ENCODE results near the gene OSGIN1.
A peak's percentile ranks its signal among the peaks of the same experiment; 100 is the strongest.
"Not testable (repeated sequence)": the region's sequence is repeated elsewhere in the genome, so short reads cannot be mapped to it uniquely, and the experiment has no call there.

Gene OSGIN1

DNA sequence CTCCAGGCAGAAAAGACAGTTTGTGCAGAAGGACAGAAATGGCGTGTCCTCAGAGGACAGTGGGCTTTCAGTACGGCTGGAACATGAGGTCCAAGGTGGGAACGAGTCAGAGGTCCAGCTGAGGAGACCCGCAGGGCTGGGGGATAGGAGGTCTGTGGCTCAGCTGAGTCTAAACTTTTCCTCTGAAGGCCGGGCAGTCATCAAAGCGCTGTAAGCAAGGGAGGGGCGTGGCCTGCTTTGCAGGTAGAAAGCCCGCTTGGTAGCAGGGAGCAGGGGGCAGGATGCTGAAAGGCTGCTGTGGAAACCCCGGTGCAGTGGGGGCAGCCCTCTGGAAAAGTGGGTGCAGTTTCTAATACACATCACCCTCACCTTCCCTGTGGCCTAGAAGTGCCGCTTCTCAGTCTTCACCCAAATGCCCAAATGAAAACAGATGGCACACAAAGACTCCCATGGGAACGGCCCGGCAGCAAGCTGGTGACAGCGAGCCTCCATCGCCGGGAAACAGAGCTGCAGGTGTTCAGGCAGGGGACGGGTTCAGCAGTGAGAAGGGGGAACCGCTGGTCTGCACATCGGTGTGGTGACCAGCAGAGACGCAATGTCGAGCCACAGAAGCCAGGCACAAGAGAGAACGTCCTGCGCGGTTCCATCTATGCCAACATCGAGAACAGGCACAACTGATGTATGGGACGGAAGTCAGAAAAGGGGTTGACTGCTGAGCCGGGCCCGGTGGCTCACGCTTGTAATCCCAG, 12.2 kb upstream of the OSGIN1 start:
- no peak for DNase-seq (ENCODE audit: low read depth in 2 of 2)

DNA sequence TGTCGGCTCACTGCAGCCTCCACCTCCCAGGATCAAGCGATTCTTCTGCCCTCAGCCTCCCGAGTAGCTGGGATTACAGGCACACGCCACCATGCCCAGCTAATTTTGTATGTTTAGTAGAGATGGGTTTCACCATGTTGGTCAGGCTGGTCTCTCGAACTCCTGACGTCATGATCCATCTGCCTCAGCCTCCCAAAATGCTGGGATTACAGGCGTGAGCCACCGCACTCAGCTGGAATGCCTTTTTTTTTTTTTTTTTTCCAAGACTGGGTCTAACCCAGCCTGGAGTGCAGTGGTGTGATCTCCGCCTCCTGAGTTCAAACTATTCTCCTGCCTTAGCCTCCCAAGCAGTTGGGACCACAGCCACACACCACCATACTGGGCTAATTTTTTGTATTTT, 11.5 kb upstream of the OSGIN1 start:
- not testable (repeated sequence) for DNase-seq (ENCODE audit: low read depth in 2 of 2)

DNA sequence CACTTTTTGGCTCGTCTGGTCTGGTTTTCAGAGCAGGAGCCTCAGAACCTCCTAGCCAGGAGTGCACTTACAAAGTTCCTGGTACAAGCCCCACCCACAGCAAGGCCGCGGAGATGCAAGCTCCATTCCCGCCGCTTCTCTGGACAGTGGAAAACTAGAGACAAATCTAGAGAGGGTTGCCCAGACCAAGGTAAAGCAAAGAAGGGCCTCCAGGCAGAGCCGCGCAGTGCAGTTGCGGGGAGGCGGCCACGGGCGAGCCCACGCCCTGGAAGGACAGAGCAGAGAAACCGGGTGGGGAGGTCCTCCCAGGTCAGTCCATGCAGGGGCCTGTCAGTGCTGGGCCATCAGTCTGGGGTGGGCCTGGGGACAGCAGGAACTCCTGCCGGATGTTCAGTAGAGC, 11.0 kb upstream of the OSGIN1 start:
- no peak for DNase-seq (ENCODE audit: low read depth in 2 of 2)

DNA sequence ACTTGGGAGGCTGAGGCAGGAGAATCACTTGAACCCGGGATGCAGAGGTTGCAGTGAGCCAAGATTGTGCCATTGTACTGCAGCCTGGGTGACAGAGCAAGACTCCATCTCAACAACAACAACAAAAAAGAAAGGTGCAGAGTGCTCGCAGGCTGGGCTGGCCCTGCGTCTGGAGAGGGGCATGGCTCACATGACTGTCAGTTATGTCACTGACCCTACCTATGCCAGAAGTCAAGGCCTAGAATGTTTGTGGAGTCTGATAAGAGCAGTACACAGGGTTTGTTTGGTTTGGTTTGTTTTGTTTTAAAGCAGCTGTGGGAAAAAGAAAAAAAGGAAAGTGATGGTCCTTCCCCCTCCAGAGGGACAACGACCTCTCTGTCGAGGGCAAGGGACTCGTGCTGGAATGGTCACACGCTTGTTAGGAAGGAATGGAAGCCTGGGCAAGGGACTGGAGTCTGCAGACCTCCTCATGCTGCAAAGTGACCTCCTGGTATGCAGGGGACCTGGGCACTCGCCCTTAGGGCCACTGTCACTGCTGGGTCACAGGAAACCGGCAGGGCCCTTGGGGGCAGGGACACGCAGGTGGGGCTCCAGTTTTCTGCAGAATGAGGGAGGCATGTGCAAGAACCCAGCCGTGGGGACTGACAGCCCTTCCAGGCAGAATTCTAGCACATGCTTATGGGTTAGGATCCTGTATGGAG, 10.1 kb upstream of the OSGIN1 start:
- DNase-seq (ENCODE audit: low read depth in 2 of 2): no peak

DNA sequence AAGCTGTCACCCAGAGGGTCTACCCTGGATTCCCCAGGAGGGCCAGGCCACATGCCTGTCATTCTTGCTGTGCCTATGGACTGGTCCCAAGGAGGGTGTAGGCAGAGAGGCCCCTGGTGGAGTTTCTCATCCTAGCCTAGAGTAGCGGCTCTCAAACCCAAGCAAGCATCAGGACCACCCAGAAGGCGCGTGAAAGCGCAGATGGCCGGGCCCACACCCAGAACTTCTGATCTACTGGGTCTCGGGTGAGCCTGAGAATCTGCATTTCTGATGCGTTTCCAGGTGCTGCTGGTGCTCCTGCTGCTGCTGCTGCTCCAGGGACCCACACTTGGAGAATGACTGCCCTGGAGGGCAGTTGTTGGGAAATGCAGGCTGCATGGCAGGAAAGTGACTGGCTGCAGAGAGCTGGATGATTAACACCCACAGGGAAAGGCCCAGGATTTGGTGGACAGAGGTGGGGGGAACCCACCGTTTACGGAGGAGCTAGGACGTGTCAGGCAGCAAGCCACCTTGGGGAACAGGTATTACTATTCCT, 9.5 kb upstream of the OSGIN1 start:
- DNase-seq (ENCODE audit: low read depth in 2 of 2): no peak

DNA sequence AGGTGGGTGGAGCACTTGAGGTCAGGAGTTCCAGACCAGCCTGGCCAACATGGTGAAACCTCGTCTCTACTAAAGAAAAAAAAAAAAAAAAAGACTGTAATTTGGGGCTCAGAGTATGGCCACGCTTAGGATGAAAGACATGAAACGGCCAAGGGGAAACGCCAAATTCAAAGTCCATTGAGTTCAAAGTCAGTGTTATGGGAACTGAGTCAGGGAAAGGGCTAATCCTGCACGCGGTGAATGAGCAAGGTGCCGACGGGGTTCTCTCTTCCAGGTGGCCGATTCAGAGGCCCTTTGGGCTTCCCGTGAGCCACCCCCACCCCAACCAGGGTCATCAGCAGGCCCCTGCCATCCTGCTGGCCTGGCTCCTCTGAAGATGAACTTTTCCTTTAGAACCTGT, 7.5 kb upstream of the OSGIN1 start:
- no peak for DNase-seq (ENCODE audit: low read depth in 2 of 2)

DNA sequence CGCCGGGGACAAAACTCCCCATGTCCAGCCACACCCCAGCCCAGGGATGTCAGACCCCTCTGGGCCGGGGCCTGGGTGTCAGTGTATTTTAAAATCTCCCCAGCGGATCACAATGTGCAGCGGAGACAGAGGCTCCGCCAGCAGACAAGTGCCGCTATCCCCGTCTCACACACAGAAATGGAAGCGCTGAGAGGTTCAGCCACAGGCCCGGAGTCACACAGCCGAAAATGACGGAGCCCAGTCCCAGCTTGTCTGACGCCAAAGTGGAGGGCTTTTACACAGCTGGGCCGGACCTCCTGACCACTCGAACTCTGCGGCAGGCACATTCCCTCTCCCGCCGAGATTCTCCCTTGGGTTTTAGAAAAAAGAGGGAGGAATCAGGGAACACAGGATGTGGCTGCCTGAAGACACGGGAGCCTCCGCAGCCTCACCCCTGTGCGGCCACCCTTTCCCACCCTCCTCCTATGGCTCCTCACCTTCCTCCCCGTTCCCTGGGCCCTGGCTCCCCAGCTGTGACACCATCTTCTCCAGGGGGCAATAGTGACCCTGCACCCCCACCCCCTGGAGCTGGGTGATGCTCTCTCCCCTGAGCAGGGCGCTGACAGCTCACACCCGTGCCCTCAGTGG, 6.8 kb upstream of the OSGIN1 start:
- DNase-seq (ENCODE audit: low read depth in 2 of 2): no peak

DNA sequence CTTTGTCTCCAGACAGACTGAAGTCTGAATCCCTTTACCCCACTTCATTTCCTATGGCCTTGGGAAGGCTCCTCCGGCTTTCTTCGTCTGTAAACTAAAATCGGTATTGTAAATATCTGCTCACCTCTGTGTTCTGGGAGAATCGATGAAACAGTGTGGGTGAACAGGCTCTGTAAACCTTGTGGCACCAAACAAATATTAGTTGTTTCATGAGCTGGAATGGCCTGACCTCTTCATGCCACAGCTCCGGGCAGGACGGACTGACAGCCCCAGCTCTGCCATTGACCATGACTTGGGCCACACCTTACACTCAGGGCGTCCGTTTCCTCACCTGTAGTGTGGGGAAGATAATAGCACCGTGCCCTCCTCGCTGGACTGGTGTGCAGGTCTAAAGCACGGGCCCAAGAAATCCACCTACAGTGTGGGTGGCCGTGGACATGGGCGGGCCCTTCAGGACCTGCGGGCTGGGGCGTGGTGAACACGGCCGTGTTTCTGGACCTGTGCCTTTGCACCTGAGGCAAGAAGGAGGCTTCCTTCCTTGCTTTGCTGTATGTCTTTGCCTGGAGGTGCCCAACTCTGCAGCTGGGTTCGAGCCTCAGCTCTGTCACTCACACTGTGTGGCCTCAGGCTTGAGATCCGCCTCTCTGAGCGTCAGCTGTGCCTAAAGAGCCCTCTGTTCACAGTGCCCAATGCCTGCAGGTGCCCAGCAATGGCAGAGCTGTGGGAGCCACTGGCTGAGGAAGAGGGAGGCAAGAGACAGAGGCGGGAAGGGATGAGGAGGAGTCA, 6.1 kb upstream of the OSGIN1 start:
- DNase-seq (ENCODE audit: low read depth in 2 of 2): no peak

DNA sequence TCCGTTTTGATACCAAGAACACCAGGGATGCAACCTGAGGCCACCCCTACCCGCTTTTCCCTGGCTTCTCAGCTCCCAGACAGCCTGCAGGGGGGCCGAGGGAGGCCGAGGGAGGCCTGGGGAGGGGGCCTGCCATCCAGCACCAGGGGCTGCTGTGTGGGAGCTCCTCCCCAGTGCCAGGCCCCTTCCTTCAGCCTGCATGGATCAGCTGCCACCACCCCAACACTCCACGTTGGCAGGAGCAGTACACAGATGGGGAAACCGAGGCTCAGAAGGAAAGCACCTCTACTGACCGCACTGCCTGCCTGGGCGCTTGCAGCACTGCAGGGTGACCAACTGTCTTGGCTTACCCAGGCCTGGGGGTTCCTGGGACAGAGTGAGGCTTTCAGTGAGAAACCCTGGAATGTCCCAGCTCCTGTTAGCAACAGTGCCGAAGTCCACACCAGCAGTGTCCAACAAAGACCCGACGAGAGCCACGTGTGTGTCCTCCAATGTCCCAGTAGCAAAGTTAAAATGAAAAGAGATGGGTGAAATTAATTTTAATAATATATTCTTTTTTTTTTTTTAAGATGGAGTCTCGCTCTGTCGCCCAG, 5.3 kb upstream of the OSGIN1 start:
- no peak for DNase-seq (ENCODE audit: low read depth in 2 of 2)

DNA sequence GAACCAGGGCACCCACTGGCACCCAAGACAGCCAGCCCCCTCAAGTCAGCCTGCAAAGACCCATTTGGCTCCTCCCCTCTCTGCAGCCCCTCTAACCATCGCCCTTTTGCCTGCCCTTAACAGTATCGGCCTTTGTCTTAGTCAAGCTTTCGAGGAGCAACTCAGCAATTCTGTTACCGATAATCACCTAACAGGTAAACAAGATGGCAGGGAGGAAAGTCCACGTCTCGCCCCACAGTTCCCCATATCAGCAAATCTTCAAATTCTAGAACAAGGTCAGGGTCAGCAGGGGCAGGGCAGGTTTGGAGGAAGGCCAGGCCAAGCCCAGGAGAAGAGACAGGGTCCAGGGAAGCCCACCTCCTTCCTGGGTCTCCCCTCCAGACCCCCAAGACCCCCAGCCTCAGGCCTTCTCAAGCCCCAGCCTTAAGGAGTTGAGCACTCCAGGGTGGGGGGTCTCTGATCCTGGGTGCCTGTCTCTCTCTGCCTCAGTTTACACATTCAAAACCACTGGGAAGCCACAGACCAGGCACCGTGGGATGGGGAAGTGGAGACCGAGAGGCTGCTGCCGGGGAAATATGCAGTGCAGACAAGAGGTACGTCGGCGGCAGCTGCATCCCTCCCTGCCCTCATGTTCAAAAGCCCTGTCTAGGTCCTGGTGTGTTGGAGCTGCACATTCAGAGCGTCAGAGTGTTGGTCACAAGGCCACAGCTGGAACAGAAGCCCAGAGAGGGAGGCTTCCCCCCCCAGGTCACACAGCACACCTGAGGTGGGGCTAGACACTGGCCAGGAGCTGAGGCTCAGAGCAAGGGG, 3.9 kb upstream of the OSGIN1 start:
- DNase-seq (ENCODE audit: low read depth in 2 of 2): no peak

DNA sequence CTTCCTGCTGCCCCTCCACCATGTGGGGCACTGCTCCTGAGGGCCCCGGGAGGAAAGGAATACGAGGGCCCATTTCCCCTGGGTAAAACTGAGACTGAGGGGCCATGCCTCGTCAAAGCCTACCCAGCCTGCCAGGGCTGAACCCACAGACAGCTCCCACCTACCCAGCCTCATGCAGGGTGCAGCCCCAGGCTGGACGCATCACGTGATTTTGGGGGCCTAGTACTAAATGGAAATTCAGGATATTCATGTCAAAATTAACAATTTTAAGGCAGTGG, 3.4 kb upstream of the OSGIN1 start:
- no peak for DNase-seq (ENCODE audit: low read depth in 2 of 2)

DNA sequence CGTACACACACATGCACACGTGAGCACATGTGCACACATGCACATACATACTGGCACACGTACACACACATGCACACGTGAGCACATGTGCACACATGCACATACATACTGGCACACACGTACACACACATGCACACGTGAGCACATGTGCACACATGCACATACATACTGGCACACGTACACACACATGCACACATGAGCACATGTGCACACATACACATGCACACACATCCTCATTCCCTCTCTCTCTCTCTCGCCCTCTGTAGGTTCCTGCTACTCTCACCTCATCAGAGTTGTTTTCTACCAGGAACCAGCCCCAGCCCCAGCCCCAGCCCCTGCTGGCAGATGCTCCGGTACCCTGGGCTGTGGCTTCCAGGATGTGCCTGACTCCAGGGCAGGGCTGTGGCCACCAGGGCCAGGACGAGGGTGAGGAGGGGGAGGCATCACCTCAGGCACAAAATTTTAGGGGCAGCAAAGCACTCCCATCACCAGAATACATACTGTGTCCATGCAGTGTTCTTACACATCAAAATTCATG, 2.1 kb upstream of the OSGIN1 start:
- not testable (repeated sequence) for DNase-seq (ENCODE audit: low read depth in 2 of 2)

DNA sequence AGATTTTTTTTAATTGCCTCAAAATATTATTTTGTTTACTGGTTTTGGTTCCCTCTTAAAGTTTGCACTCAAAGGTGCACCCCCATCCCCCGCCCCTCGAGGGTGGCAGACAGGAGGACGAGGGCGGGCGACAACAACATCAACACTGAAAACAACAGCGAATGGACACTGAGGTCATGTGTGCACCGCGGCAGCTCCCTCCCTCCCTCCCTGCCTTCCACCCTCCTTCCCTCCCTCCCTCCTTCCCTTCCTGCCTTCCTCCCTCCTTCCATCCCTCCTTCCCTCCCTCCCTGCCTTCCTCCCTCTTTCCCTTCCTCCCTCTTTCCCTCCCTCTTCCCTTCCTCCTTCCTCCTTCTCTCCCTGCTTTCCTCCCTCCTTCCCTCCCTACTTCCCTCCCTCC, 1.5 kb upstream of the OSGIN1 start:
- DNase-seq (ENCODE audit: low read depth in 2 of 2): no peak

DNA sequence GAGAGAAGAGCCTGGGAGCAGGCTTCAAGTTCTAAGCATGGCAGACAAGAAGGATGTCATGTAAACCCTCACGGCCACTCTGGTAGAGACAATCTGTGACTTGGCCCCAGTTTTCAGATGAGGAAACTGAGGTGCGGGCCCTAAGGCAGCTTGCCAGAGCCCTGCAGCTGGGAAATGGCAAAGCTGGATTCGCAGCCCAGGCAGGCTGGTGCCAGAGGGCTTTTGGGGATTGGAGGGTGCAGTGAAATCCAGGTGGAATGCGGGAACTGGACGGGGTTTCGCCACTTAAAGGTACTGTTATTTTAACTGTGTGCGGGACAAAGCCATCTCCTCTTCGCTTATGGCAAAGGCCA, 477 bp upstream of the OSGIN1 start:
- DNase-seq (ENCODE audit: low read depth in 2 of 2): no peak

DNA sequence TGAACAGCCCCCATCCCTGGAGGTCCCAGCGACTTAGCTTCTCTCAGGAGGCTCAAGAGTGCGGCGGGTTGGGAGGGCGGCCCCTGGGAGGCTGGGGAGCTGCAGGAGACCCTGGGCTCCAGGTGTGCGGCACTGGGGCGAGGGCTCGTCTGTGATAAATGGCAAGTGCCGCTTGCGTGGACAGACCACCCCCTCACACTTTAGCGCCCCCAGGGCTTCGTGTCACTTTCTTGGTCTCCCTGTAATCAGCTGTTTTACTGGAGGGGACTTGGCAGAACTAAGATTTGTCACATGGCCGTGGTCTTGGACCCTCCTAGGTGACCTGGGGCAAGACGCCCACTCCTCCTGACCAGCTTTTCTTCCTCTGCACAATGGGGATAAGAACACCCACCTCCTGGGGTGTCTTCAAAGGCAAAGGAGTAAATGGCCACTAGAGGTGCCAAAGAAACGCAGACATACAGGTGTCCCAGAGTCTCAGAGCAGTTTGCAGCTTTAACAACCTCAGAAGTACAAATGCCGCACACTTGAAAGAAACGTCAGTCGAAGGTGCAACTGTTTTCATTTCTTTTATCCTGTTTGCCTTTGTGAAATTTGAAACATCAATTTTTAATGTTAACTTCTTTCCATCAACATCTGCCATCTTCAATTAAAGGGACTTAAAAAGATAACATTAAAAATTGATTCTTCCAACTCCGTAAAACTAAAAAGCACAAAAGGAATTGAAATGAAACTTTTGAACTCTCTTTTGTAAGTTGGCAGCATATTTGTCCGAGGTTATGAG, 946 bp downstream of the OSGIN1 start:
- no peak for DNase-seq (ENCODE audit: low read depth in 2 of 2)

DNA sequence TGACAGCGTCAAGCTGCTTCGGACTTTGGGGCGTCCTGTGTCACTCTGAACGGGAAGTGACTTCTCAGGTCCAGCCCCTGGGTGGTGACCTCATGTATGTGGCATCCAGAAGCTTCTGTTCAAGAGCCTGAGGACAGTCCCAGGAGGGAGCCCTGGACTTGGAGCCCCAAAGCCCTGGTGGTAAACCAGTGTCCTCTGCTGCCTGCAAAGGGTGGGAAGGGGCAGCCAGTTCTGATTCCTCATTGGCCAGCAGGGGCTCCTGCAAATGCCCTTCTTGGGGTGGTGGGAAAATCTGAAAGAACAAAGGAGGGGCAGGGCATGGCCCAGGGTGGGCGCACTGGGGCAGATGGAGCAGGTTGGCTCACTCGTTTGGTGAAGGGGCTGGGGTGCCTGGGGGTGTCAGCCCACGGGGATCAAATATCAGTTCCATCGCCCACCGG, 1.6 kb downstream of the OSGIN1 start:
- no peak for DNase-seq (ENCODE audit: low read depth in 2 of 2)

DNA sequence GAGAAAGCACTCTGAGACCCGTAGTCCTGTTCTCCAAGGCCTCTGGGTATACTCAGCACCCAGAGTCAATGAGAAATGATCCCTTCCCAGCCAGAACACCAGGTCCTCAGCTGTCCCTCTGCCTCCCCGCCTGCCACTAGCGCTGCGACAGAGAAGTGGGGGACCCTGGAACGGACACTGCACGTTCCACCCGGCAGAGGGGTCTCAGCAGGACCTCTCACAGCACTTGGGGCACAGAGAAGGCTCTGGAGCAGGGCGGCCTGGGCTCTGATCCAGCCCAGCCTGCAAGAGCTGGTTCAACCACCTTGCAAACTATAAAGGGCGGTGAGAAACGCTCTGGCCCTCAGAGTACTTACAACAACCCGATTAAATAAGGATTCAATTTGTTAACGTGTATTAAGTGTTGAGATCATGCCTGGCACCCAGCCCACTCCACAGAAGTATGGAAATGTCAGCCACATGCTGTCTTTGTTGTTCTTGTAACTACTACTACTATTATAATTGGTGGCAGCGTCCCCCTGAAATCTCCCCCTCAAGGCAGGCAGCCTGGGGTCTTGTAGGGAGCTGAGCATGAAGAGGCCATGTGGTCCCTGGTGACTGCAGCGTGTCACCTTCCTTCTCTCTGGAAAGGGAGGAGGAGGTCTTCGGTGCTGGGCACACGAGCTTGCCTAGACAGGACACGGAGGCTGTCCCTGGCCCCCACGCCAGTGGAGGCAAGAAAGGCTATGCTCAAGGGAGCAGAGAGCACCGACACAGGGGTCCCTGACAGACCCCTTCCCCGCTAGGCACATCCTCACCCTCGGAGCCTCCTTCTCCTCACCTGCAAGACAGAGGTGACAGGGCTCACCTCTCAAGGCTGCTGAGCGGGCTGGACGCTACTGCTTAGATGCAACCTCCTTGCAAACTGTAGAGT, 2.4 kb downstream of the OSGIN1 start:
- no peak for DNase-seq (ENCODE audit: low read depth in 2 of 2)

DNA sequence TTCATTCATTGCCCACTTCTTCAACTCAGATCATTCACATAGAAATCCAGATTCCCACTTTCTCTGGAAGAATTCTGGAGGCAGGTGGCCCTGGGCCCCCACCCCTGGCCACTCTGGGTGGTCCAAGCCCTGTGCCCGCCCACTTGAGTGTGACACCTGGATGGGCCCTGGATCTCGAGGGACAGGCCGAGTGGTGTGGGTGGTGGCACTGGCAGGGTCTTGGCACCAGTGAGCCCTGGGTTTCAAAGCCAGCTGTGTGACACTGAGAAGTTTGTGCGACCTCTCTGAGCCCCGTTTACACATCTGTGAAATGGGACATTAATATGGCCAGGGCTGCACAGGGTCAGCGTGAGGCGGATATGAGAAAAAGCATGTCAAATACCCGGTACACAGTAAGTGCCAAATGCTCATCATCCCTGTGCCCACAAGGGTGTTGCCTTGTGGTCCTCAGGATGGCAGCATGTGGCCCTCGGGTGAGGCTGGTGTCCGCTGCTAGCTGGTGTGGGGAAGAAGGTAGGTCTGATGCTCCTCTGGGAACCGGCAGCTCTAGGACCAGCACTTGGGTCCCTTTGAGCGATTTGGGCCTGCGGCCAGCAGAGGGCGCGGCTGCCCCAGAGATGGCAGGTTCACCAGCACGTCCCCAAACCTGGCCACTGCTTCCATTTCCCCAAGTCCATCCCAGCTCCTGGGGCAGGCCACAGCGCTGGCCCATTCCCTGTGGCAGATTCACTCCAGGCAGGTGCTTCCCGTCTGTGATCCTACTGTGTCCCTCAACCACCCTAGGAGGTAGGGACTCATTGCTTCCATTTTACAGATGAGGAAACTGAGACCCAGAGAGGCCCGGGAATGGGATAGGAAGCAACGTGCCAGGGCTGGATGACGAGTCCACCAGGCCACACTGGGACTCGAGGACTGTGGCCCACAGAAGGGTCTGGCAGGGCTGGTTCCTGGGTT, 3.6 kb downstream of the OSGIN1 start:
- DNase-seq (ENCODE audit: low read depth in 2 of 2): peak; percentile 30 to 59

All from stimulated activated CD4-positive, alpha-beta T cell treated with anti-CD3 and anti-CD28 coated beads, Interleukin-1b, Interleukin-23, amount 100 ng/mL, for 1 hour (primary cell).